ENCODE measurements around the gene RTN4RL2.

The RTN4RL2 gene

GRCh38 chr11:57460022-57460757, at the start of gene RTN4RL2:
TSS of gene RTN4RL2 (plus strand) at chr11:57460528. CDS start at chr11:57460866, 338 bp downstream.
- no peak for DNase-seq

- DNase-seq: no peak
Measured at GRCh38 chr11:57413681-57414080, 46.6 kb upstream of the RTN4RL2 start.

GRCh38 chr11:57414612-57415212, 45.6 kb upstream of the RTN4RL2 start:
- no peak for DNase-seq

- DNase-seq: no peak
Measured at GRCh38 chr11:57416436-57416835, 43.9 kb upstream of the RTN4RL2 start.

- DNase-seq: no peak
Measured at GRCh38 chr11:57417056-57417455, 43.3 kb upstream of the RTN4RL2 start.

GRCh38 chr11:57418131-57418530, 42.2 kb upstream of the RTN4RL2 start:
- DNase-seq: no peak

- no peak for DNase-seq
Measured at GRCh38 chr11:57419146-57419545, 41.2 kb upstream of the RTN4RL2 start.

- no peak for DNase-seq
Measured at GRCh38 chr11:57421066-57421465, 39.3 kb upstream of the RTN4RL2 start.

GRCh38 chr11:57421805-57422204, 38.5 kb upstream of the RTN4RL2 start:
- DNase-seq: no peak

- no peak for DNase-seq
Measured at GRCh38 chr11:57422669-57423068, 37.7 kb upstream of the RTN4RL2 start.

- no peak for DNase-seq
Measured at GRCh38 chr11:57424137-57424791, 36.1 kb upstream of the RTN4RL2 start.

- peak; percentile 86 for DNase-seq
Measured at GRCh38 chr11:57424792-57425564, 35.4 kb upstream of the RTN4RL2 start.

- no peak for DNase-seq
Measured at GRCh38 chr11:57425565-57426438, 34.5 kb upstream of the RTN4RL2 start.

GRCh38 chr11:57426439-57426928, 33.8 kb upstream of the RTN4RL2 start:
- DNase-seq: no peak

- peak; percentile 84 for DNase-seq
Measured at GRCh38 chr11:57426929-57427726, 33.2 kb upstream of the RTN4RL2 start, which contains the start of gene SLC43A3. TSS of gene SLC43A3 (minus strand) at chr11:57427121. CDS start at chr11:57426172, 949 bp downstream.

GRCh38 chr11:57427727-57428082, 32.6 kb upstream of the RTN4RL2 start:
- DNase-seq: no peak

- no peak for DNase-seq
Measured at GRCh38 chr11:57428643-57429042, 31.7 kb upstream of the RTN4RL2 start.

GRCh38 chr11:57429946-57430345, 30.4 kb upstream of the RTN4RL2 start:
- no peak for DNase-seq

- DNase-seq: no peak
Measured at GRCh38 chr11:57430952-57431351, 29.4 kb upstream of the RTN4RL2 start.

- no peak for DNase-seq
Measured at GRCh38 chr11:57432149-57432561, 28.2 kb upstream of the RTN4RL2 start.

GRCh38 chr11:57432714-57433163, 27.6 kb upstream of the RTN4RL2 start:
- DNase-seq: peak; percentile 91

Measured in GDM1 (cell line).